OCI-LY1 (cell line): Measurements from ENCODE around the gene TRPM5.

Source experiments
- H2AFZ ChIP-seq: fragments of 200-600 bp; sonication (generic), shearing (Covaris generic); 2 replicates; pipeline ENCODE4 v1.6.0; 2014; ENCODE audit warnings: antibody characterized with exemption, mild to moderate bottlenecking, low read length
- H3F3A ChIP-seq: fragments of 200-600 bp; sonication (generic), shearing (Covaris generic); 2 replicates; pipeline ENCODE4 v1.6.0; 2014; ENCODE audit warnings: mild to moderate bottlenecking, antibody characterized with exemption, low read length, moderate library complexity; ENCODE audit not compliant: insufficient read depth
- H3K27ac ChIP-seq: fragments of 200-600 bp; sonication (generic); 2 replicates; pipeline ENCODE4 v1.5.1; 2014; ENCODE audit warnings: low read length, mixed run types, mild to moderate bottlenecking, low read depth; ENCODE audit not compliant: poor library complexity, severe bottlenecking
- H3K27me3 ChIP-seq: fragments of 200-600 bp; sonication (generic); 2 replicates; pipeline ENCODE4 v1.6.0; 2014; ENCODE audit warnings: antibody characterized with exemption, mild to moderate bottlenecking, low read length, moderate library complexity; ENCODE audit not compliant: insufficient read depth
- H3K36me3 ChIP-seq: fragments of 200-600 bp; sonication (generic); 2 replicates; pipeline ENCODE4 v1.6.1; 2014; ENCODE audit warnings: mild to moderate bottlenecking, antibody characterized with exemption, low read length, moderate library complexity, mixed read lengths; ENCODE audit not compliant: insufficient read depth
- H3K4me1 ChIP-seq: fragments of 200-600 bp; sonication (generic); 2 replicates; pipeline ENCODE4 v1.5.1; 2014; ENCODE audit warnings: mild to moderate bottlenecking, low read length, moderate library complexity; ENCODE audit not compliant: insufficient read depth, severe bottlenecking
- H3K4me2 ChIP-seq: fragments of 200-600 bp; sonication (generic), shearing (Covaris generic); 2 replicates; pipeline ENCODE4 v1.6.1; 2014; ENCODE audit warnings: low read length
- H3K4me3 ChIP-seq: fragments of 200-600 bp; sonication (generic); 2 replicates; pipeline ENCODE4 v1.5.1; 2014; ENCODE audit warnings: low read length, low read depth, mild to moderate bottlenecking, mixed read lengths; ENCODE audit not compliant: poor library complexity, severe bottlenecking
- H3K79me2 ChIP-seq: fragments of 200-600 bp; shearing (Covaris generic); 2 replicates; pipeline ENCODE4 v1.6.1; 2016; ENCODE audit warnings: mixed run types, low read length, mixed read lengths; ENCODE audit not compliant: insufficient read depth
- H3K9ac ChIP-seq: fragments of 200-600 bp; sonication (generic), shearing (Covaris generic); 2 replicates; pipeline ENCODE4 v1.6.1; 2014; ENCODE audit warnings: mild to moderate bottlenecking, low read length, mixed read lengths
- H3K9me2 ChIP-seq: fragments of 200-600 bp; sonication (generic), shearing (Covaris generic); 2 replicates; pipeline ENCODE4 v1.6.1; 2014; ENCODE audit warnings: low read depth, mild to moderate bottlenecking, low read length, mixed read lengths
- H3K9me3 ChIP-seq: fragments of 200-600 bp; shearing (Covaris generic); 2 replicates; pipeline ENCODE4 v1.6.1; 2014; ENCODE audit warnings: low read length, mixed read lengths
- H4K20me1 ChIP-seq: fragments of 200-600 bp; sonication (generic), shearing (Covaris generic); 2 replicates; pipeline ENCODE4 v1.6.0; 2016; ENCODE audit warnings: mild to moderate bottlenecking, low read length; ENCODE audit not compliant: insufficient read depth
- EZH2 ChIP-seq: fragments of 200-600 bp; sonication (generic), shearing (Covaris generic); IDR thresholded peaks from 2 replicates; pipeline ENCODE4 v1.8.0; 2017; ENCODE audit warnings: borderline replicate concordance, mixed run types, mild to moderate bottlenecking, antibody characterized with exemption, low read length, moderate library complexity, mixed read lengths
- TF ChIP-seq, protein P1 (sequence below): fragments of 200-600 bp; sonication (generic), shearing (Covaris generic); IDR thresholded peaks from 2 replicates; pipeline ENCODE4 v1.5.1; 2017; ENCODE audit warnings: mild to moderate bottlenecking, antibody characterized with exemption, low read length, moderate library complexity, mixed read lengths

The TRPM5 gene

DNA sequence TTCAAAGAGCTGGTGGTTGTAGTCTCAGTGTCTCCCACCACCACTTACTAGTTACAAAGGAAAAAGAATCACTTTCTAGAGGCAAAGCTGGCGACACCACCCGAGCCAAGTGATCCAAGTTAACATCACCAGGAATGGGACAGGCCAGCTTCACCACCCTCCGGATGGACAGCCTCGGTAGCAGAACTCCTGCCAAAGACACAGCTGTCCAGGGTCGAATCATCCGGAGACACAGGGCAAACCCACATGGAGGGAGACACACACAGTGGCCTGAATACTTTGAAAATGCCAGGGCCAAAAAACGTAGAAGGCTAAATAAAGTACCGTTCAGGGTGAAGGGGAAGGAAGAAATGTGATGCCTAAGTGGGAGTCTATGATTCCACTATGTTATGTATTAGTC lies 33.6 kb upstream of the TRPM5 start:
- Histone ChIP-seq H3K9me2 (no peaks in the 10 kb centered on the region), H3K79me2 (no peaks in the 10 kb centered on the region), H3F3A (no peaks in the 10 kb centered on the region), H3K36me3 (no peaks in the 10 kb centered on the region; the same call in 1 of the 2 replicates), H4K20me1 (no peaks in the 10 kb centered on the region), H3K27ac (no peak overlapping the region), H3K9me3 (no peaks in the 10 kb centered on the region), H3K9ac (no peak overlapping the region), H2AFZ (no peak overlapping the region), H3K4me1 (no peaks in the 10 kb centered on the region), H3K4me2 (no peak overlapping the region), H3K27me3 (no peaks in the 10 kb centered on the region; the same call in 1 of the 2 replicates), H3K4me3 (no peak overlapping the region)
- no peak for TF ChIP-seq EZH2
- TF ChIP-seq, protein P1, sequence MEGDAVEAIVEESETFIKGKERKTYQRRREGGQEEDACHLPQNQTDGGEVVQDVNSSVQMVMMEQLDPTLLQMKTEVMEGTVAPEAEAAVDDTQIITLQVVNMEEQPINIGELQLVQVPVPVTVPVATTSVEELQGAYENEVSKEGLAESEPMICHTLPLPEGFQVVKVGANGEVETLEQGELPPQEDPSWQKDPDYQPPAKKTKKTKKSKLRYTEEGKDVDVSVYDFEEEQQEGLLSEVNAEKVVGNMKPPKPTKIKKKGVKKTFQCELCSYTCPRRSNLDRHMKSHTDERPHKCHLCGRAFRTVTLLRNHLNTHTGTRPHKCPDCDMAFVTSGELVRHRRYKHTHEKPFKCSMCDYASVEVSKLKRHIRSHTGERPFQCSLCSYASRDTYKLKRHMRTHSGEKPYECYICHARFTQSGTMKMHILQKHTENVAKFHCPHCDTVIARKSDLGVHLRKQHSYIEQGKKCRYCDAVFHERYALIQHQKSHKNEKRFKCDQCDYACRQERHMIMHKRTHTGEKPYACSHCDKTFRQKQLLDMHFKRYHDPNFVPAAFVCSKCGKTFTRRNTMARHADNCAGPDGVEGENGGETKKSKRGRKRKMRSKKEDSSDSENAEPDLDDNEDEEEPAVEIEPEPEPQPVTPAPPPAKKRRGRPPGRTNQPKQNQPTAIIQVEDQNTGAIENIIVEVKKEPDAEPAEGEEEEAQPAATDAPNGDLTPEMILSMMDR, result no peak

DNA sequence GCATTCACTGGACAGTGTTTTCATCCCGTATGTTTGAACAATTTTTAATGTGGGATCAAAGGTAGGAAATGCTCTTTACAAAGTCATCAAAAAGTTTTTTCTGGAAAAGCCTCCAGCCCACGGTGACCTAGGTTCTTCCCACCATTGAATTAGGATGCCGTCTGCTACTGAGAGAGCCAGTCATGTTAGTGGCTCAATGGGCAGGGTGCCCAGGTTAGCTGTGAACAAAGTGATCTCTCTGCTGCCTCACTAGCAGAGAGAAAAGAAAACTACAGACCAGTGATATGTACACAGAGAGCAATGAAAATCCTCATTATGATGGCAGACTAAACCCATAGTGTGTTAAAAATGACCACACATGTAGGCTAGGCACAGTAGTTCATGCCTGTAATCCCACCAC lies 32.9 kb upstream of the TRPM5 start:
- Histone ChIP-seq H3K9me3 (no peaks in the 10 kb centered on the region), H3K36me3 (no peaks in the 10 kb centered on the region; the same call in 1 of the 2 replicates), H3K27me3 (no peaks in the 10 kb centered on the region; the same call in 1 of the 2 replicates), H3F3A (no peaks in the 10 kb centered on the region), H3K4me3 (no peak overlapping the region), H3K4me1 (no peaks in the 10 kb centered on the region), H3K4me2 (no peak overlapping the region), H4K20me1 (no peaks in the 10 kb centered on the region), H3K27ac (no peak overlapping the region), H3K9me2 (no peaks in the 10 kb centered on the region), H3K79me2 (no peaks in the 10 kb centered on the region), H2AFZ (no peak overlapping the region), H3K9ac (no peak overlapping the region)
- TF ChIP-seq, protein P1, result no peak
- TF ChIP-seq EZH2, result no peak

DNA sequence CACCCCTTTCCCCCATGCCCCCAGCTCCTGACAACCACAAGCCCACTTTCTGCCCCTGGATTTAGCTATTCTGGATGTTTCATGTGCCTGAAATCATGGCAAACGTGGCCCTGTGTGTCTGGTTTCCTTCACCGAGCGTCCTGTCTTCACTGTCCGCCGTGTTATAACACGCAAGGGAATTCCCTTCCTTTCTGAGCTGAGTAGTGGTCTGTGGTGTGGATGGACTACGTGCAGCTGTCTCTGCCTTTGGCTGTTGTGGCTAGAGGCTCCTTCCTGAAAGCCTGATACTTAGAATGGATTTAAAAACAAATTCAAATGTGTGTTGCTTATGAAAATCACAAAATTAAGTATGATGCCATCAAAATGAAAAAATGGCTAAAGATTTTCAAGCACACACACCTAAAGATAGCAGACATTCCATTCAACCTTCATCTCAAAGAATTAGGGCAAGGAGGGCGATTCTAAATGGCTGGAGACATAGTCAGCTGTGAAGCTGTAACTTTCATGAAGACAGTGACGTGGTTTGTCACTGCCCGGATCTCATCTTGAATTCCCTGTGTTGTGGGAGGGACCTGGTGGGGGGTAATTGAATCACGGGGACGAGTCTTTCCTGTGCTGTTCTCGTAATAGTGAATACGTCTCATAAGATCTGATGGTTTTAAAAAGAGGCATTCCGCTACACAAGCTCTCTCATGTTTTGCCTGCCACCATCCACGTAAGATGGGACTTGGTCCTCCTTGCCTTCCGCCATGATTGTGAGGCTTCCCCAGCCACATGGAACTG lies 31.0 kb upstream of the TRPM5 start:
- Histone ChIP-seq H3K4me1 (no peaks in the 10 kb centered on the region), H3K4me2 (no peak overlapping the region), H3F3A (no peaks in the 10 kb centered on the region), H3K9me3 (no peaks in the 10 kb centered on the region), H3K4me3 (no peak overlapping the region), H4K20me1 (no peaks in the 10 kb centered on the region), H3K9ac (no peak overlapping the region), H3K27me3 (peaks cover 3% of the 10 kb centered on the region; the same call in 1 of the 2 replicates), H3K9me2 (no peaks in the 10 kb centered on the region), H3K79me2 (no peaks in the 10 kb centered on the region), H2AFZ (no peak overlapping the region), H3K27ac (no peak overlapping the region), H3K36me3 (no peaks in the 10 kb centered on the region; the same call in 1 of the 2 replicates)
- TF ChIP-seq, protein P1, result no peak
